WTC11 (cell line): ENCODE measurements around the gene GASK1A.

Experiments used
- CREM ChIP-seq: sonication (generic); formaldehyde crosslinking; IDR thresholded peaks from 2 replicates; pipeline ENCODE4 v1.8.1; 2022; ENCODE audit warnings: mild to moderate bottlenecking, missing genetic modification reagents, moderate library complexity
- CTCF ChIP-seq: fragments of 200-600 bp; IDR thresholded peaks from 2 replicates; pipeline ENCODE4 v1.8.0; 2022; ENCODE audit warnings: antibody characterized with exemption
- ETV6 ChIP-seq: sonication (generic); formaldehyde crosslinking; IDR thresholded peaks from 2 replicates; pipeline ENCODE4 v1.8.1; 2022; ENCODE audit warnings: mild to moderate bottlenecking, missing genetic modification reagents
- FOXP4 ChIP-seq: sonication (generic); formaldehyde crosslinking; IDR thresholded peaks from 2 replicates; pipeline ENCODE4 v1.8.0; 2022; ENCODE audit warnings: mild to moderate bottlenecking, missing genetic modification reagents
- MAX ChIP-seq: sonication (generic); formaldehyde crosslinking; IDR thresholded peaks from 2 replicates; pipeline ENCODE4 v1.8.0; 2022; ENCODE audit warnings: mild to moderate bottlenecking, missing genetic modification reagents
- NFYB ChIP-seq: sonication (generic); formaldehyde crosslinking; conservative IDR thresholded peaks from 2 replicates; pipeline ENCODE4 v1.8.0; 2022; ENCODE audit warnings: low read depth, missing genetic modification reagents
- ZNF232 ChIP-seq: sonication (generic); formaldehyde crosslinking; IDR thresholded peaks from 2 replicates; pipeline ENCODE4 v1.8.0; 2022; ENCODE audit warnings: mild to moderate bottlenecking, missing genetic modification reagents

GRCh38 chr3:42934111-42934510 is 45.0 kb upstream of the GASK1A start:
- no peak for TF ChIP-seq NFYB (CRISPR knock-in tag)
- no peak for TF ChIP-seq CTCF
- TF ChIP-seq CREM = no peak
- no peak for TF ChIP-seq ETV6 (CRISPR knock-in tag)
- no peak for TF ChIP-seq MAX (CRISPR knock-in tag)
- no peak for TF ChIP-seq FOXP4
- TF ChIP-seq ZNF232 (CRISPR knock-in tag) = no peak
